ENCODE measurements around the gene LPIN1.

DNA sequence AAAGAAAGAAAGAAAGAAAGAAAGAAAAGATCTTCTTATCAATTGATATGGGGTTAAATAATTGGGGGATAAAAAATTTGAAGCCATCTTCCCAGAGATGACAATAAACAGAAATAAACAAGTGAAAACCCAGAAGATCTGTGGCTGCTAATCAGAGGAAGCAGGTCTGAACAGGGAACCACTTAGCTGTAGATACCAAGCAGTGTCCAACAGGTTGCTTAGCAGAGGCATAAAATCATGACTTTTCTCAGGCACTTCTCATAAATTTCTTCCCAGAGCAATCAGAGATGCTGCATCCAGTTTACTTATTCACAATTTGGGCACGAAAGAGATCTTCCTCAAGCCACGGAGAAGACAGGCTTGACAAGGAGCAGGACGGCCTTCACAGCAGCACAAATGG is 5.7 kb upstream of the LPIN1 start:
- TF ChIP-seq, protein P1, sequence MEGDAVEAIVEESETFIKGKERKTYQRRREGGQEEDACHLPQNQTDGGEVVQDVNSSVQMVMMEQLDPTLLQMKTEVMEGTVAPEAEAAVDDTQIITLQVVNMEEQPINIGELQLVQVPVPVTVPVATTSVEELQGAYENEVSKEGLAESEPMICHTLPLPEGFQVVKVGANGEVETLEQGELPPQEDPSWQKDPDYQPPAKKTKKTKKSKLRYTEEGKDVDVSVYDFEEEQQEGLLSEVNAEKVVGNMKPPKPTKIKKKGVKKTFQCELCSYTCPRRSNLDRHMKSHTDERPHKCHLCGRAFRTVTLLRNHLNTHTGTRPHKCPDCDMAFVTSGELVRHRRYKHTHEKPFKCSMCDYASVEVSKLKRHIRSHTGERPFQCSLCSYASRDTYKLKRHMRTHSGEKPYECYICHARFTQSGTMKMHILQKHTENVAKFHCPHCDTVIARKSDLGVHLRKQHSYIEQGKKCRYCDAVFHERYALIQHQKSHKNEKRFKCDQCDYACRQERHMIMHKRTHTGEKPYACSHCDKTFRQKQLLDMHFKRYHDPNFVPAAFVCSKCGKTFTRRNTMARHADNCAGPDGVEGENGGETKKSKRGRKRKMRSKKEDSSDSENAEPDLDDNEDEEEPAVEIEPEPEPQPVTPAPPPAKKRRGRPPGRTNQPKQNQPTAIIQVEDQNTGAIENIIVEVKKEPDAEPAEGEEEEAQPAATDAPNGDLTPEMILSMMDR (IDR thresholded peaks at IDR 0.05), result no peak
- no peak for TF ChIP-seq POLR2A (IDR thresholded peaks at IDR 0.05)
